ENCODE measurements around the gene CNST.
A peak's percentile ranks its signal among the peaks of the same experiment; 100 is the strongest.

Gene CNST, protein sequence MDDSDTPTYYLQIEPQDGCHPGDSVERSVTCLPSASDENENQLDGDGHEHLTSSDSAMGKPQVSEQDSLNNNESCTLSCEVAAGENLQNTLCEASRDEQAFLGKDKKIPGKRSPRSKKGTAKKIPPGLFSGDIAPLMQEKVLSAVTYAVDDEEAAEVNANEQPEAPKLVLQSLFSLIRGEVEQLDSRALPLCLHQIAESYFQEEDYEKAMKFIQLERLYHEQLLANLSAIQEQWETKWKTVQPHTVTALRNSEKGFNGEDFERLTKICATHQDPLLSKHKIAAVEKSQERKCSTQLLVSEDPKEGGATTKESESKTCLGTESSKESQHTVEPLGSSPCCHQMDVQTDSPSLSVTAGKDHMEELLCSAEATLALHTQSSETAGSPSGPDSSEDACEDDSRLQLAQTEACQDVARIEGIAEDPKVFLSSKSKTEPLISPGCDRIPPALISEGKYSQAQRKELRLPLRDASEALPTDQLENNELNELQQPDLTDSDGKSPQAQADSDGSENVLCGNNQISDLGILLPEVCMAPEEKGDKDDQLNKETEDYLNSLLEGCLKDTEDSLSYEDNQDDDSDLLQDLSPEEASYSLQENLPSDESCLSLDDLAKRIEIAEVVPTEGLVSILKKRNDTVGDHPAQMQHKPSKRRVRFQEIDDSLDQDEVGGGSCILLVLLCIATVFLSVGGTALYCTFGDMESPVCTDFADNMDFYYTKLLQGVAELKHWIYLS

GRCh38 chr1:246566128-246566812 is at the start of gene CNST, which contains the start of gene TFB2M:
CNST (plus strand) TSS chr1:246566456; CDS start chr1:246591563, 25,107 bp downstream.
TFB2M (minus strand) TSS chr1:246566261; CDS start chr1:246566138, 123 bp downstream.
- peak; percentile 99 for TF ChIP-seq MAX (IDR thresholded peaks at IDR 0.05)
- no peak for TF ChIP-seq ZBTB7A (IDR thresholded peaks at IDR 0.05; ENCODE audit: low read depth)
- TF ChIP-seq CREB1 (IDR thresholded peaks at IDR 0.05; ENCODE audit: low read depth) = peak; percentile 74
- no peak; the same call in 1 of the 2 replicates for TF ChIP-seq NFIC (IDR thresholded peaks at IDR 0.05)
- peak; percentile 47; the same call in 1 of the 2 replicates for TF ChIP-seq FOXM1 (IDR thresholded peaks at IDR 0.05; ENCODE audit: borderline replicate concordance, low read depth)
- TF ChIP-seq REST (IDR thresholded peaks at IDR 0.05; ENCODE audit: low read depth) = no peak
- peak; percentile 77 for TF ChIP-seq TAF1 (IDR thresholded peaks at IDR 0.05; ENCODE audit: low read depth)
- TF ChIP-seq EGR1 (IDR thresholded peaks at IDR 0.05) = peak; percentile 35; the same call in 1 of the 2 replicates
- peak; percentile 74 for TF ChIP-seq YY1 (IDR thresholded peaks at IDR 0.05; ENCODE audit: low read depth)
- TF ChIP-seq, protein P1, sequence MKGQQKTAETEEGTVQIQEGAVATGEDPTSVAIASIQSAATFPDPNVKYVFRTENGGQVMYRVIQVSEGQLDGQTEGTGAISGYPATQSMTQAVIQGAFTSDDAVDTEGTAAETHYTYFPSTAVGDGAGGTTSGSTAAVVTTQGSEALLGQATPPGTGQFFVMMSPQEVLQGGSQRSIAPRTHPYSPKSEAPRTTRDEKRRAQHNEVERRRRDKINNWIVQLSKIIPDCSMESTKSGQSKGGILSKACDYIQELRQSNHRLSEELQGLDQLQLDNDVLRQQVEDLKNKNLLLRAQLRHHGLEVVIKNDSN (IDR thresholded peaks at IDR 0.05) = peak; percentile 77
- TF ChIP-seq RAD21 (IDR thresholded peaks at IDR 0.05; ENCODE audit: low read depth) = no peak
- no peak; the same call in 1 of the 2 replicates for TF ChIP-seq TEAD4 (IDR thresholded peaks at IDR 0.05)
- TF ChIP-seq EP300 (IDR thresholded peaks at IDR 0.05; ENCODE audit: borderline replicate concordance) = no peak; the same call in 1 of the 2 replicates
- TF ChIP-seq TCF12 (IDR thresholded peaks at IDR 0.05; ENCODE audit: low read depth) = peak; percentile 57

GRCh38 chr1:246517391-246517790 is 48.9 kb upstream of the CNST start:
- TF ChIP-seq, protein P1 (IDR thresholded peaks at IDR 0.05) = no peak
- no peak for TF ChIP-seq EP300 (IDR thresholded peaks at IDR 0.05; ENCODE audit: borderline replicate concordance)
- TF ChIP-seq YY1 (IDR thresholded peaks at IDR 0.05; ENCODE audit: low read depth) = no peak

DNA sequence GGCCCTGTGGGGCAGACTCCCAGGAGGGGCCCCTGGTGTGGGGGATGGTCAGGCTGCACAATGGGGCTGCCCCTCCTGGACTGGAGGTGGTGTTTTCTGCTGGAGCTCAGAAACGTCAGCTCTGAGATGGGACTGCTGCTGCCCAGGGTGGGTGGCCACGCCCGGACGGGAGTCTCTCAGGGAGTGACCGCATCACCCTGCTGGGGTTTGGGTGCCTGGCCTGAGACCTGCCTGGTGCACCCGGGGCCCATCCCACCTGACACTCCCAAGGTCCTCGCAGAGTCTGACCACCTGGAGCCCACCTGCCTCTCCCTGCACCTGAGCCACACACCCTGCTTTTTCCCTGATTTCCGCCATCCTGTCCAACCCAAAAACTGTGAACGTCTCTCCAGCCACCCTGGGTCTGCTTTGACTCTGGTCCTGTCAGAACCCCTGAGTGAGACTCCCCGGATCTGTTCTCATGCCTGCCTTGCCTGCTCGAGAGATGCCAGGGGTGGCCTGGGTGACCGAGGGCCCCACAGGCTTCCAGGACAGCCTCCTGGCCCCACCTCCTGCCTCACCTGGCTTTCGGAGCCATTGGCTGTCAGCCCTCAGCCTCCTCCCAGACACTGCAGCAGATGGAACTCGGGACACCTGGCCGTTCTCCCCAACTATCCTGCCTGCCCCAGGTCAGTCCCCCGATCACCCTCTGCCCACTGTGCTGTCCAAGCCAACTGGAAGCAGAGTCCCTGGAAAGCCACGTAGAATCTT is 47.6 kb upstream of the CNST start:
- no peak for TF ChIP-seq TCF12 (IDR thresholded peaks at IDR 0.05; ENCODE audit: low read depth)
- TF ChIP-seq, protein P1 (IDR thresholded peaks at IDR 0.05) = no peak
- no peak for TF ChIP-seq REST (IDR thresholded peaks at IDR 0.05; ENCODE audit: low read depth)
- no peak for TF ChIP-seq NFIC (IDR thresholded peaks at IDR 0.05)
- TF ChIP-seq YY1 (IDR thresholded peaks at IDR 0.05; ENCODE audit: low read depth) = no peak
- TF ChIP-seq FOXM1 (IDR thresholded peaks at IDR 0.05; ENCODE audit: borderline replicate concordance, low read depth) = no peak
- TF ChIP-seq EGR1 (IDR thresholded peaks at IDR 0.05) = no peak
- TF ChIP-seq EP300 (IDR thresholded peaks at IDR 0.05; ENCODE audit: borderline replicate concordance) = no peak
- no peak for TF ChIP-seq MAX (IDR thresholded peaks at IDR 0.05)
- no peak for TF ChIP-seq ZBTB7A (IDR thresholded peaks at IDR 0.05; ENCODE audit: low read depth)
- no peak for TF ChIP-seq CREB1 (IDR thresholded peaks at IDR 0.05; ENCODE audit: low read depth)
- no peak for TF ChIP-seq TAF1 (IDR thresholded peaks at IDR 0.05; ENCODE audit: low read depth)
- no peak for TF ChIP-seq TEAD4 (IDR thresholded peaks at IDR 0.05)
- no peak for TF ChIP-seq RAD21 (IDR thresholded peaks at IDR 0.05; ENCODE audit: low read depth)
- TF ChIP-seq CEBPB (IDR thresholded peaks at IDR 0.05) = no peak

DNA sequence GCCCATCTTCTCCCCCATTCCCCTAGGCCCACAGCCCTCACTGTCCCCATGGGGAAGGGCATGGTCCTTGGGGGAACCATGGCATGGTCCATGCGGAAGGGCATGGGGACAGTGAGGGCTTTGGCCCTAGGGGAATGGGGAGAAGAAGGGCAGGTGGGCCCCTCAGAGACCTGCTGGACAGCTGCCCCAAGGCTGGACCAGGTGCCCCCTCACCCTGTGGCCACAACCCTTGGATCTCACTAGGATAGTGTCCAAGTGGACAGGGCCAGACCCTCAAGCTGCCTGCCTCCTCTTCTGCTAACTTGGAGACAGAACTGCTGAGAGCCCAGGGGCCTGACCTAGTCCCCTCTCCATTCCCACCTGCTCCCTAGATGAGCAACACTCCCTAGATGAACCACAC is 46.7 kb upstream of the CNST start:
- TF ChIP-seq TAF1 (IDR thresholded peaks at IDR 0.05; ENCODE audit: low read depth) (no peak), RAD21 (IDR thresholded peaks at IDR 0.05; ENCODE audit: low read depth) (no peak), TCF12 (IDR thresholded peaks at IDR 0.05; ENCODE audit: low read depth) (no peak), NFIC (IDR thresholded peaks at IDR 0.05) (no peak), FOXM1 (IDR thresholded peaks at IDR 0.05; ENCODE audit: borderline replicate concordance, low read depth) (no peak), CEBPB (IDR thresholded peaks at IDR 0.05) (no peak), TEAD4 (IDR thresholded peaks at IDR 0.05) (no peak)
- TF ChIP-seq, protein P1 (IDR thresholded peaks at IDR 0.05) = no peak
